NT2/D1 (cell line): ENCODE data around the gene DACH1.

Experiments used
- SUZ12 ChIP-seq: IDR thresholded peaks from 2 replicates; pipeline ENCODE4 v1.6.1; 2011; ENCODE audit not compliant: insufficient read length, insufficient read depth; ENCODE audit errors: extremely low read depth
- YY1 ChIP-seq: IDR thresholded peaks from 2 replicates; pipeline ENCODE4 v1.6.1; 2011; ENCODE audit not compliant: insufficient read length, insufficient read depth
- ZNF274 ChIP-seq: IDR thresholded peaks from 2 replicates; pipeline ENCODE4 v1.6.1; 2011; ENCODE audit warnings: mild to moderate bottlenecking, low read depth, low read length

DNA sequence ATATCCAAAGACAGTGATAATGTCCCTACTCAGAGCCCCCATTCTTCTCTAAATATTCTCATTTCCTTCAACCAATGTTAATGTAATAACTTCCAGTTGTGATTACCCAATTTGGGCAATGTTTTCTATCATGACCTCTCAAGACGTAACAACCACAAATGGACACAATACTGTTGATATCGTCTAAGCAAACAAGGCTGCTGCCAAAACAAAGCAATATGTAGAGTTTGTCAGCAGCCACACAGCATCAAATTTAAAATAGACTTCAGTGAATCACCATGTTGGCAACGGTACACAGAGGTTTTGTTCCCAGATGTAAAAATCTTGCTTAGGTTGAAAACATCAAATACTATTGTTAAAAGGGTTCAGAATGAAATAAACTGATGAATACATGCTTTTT, 205.1 kb downstream of the DACH1 start:
- TF ChIP-seq ZNF274 (no peak), SUZ12 (no peak), YY1 (no peak)
